Astrocyte (in vitro differentiated cells and primary cell): ENCODE results near the gene ATRNL1. TPM values are rescaled to one million over a fixed set of nuclear protein-coding genes. Genes with fewer than 3 reads are reported as not detected.

Source experiments
- DNase-seq: peaks from one replicate; pipeline ENCODE4 v3.0.0-alpha.2; 2010; ENCODE audit warnings: low read depth
- FAIRE-seq: peaks from 2 replicates; lab custom pipeline; 2011; peaks lifted over from hg19 to GRCh38; lab: Jason Lieb, UNC
- H2AFZ ChIP-seq: 2 replicates; pipeline ENCODE4 v1.6.0; 2012; ENCODE audit warnings: low read depth, low read length, inconsistent platforms
- H3K27ac ChIP-seq: 2 replicates; pipeline ENCODE4 v1.5.1; 2011; ENCODE audit warnings: low read depth, low read length, inconsistent platforms
- H3K27me3 ChIP-seq: 2 replicates; pipeline ENCODE4 v1.6.0; 2011; ENCODE audit warnings: low read length, inconsistent platforms; ENCODE audit not compliant: insufficient read depth
- H3K36me3 ChIP-seq: 2 replicates; pipeline ENCODE4 v1.5.1; 2011; ENCODE audit warnings: low read length, inconsistent platforms; ENCODE audit not compliant: insufficient read depth
- H3K4me1 ChIP-seq: 2 replicates; pipeline ENCODE4 v1.5.1; 2011; ENCODE audit warnings: low read length, inconsistent platforms; ENCODE audit not compliant: insufficient read depth
- H3K4me2 ChIP-seq: 2 replicates; pipeline ENCODE4 v1.6.0; 2012; ENCODE audit warnings: low read length, inconsistent platforms
- H3K4me3 ChIP-seq: 2 replicates; pipeline ENCODE4 v1.5.1; 2011; ENCODE audit warnings: low read depth, mild to moderate bottlenecking, low read length, inconsistent platforms; ENCODE audit not compliant: insufficient read depth
- H3K79me2 ChIP-seq: 2 replicates; pipeline ENCODE4 v1.6.0; 2012; ENCODE audit warnings: mild to moderate bottlenecking, low read length, inconsistent platforms; ENCODE audit not compliant: insufficient read depth
- H3K9ac ChIP-seq: 2 replicates; pipeline ENCODE4 v1.6.0; 2012; ENCODE audit warnings: mild to moderate bottlenecking, low read length, inconsistent platforms
- H3K9me3 ChIP-seq: 2 replicates; pipeline ENCODE4 v1.5.1; 2012; ENCODE audit warnings: low read depth, mild to moderate bottlenecking, low read length, inconsistent platforms; ENCODE audit not compliant: insufficient read depth
- H4K20me1 ChIP-seq: 2 replicates; pipeline ENCODE4 v1.6.0; 2012; ENCODE audit warnings: low read length, inconsistent platforms; ENCODE audit not compliant: insufficient read depth
- H3K27ac Mint-ChIP-seq: one replicate; pipeline ENCODE4 v1.8.0; 2021; ENCODE audit warnings: mild to moderate bottlenecking, mixed read lengths; ENCODE audit not compliant: unreplicated experiment
- H3K27me3 Mint-ChIP-seq: one replicate; pipeline ENCODE4 v1.8.0; 2021; ENCODE audit warnings: low read depth, mixed read lengths; ENCODE audit not compliant: unreplicated experiment
- H3K36me3 Mint-ChIP-seq: one replicate; pipeline ENCODE4 v1.8.0; 2021; ENCODE audit warnings: low read depth, mixed read lengths; ENCODE audit not compliant: unreplicated experiment
- H3K4me1 Mint-ChIP-seq: one replicate; pipeline ENCODE4 v1.8.0; 2021; ENCODE audit warnings: low read depth, mixed read lengths; ENCODE audit not compliant: unreplicated experiment
- H3K4me3 Mint-ChIP-seq: one replicate; pipeline ENCODE4 v1.8.0; 2021; ENCODE audit warnings: mild to moderate bottlenecking, moderate library complexity, mixed read lengths; ENCODE audit not compliant: unreplicated experiment
- H3K9me3 Mint-ChIP-seq: one replicate; pipeline ENCODE4 v1.8.0; 2021; ENCODE audit warnings: mild to moderate bottlenecking, mixed read lengths; ENCODE audit not compliant: unreplicated experiment
- CTCF ChIP-seq: IDR thresholded peaks from 2 replicates; pipeline ENCODE4 v1.5.1; 2011; ENCODE audit warnings: low read depth, mild to moderate bottlenecking, inconsistent platforms, low read length, moderate library complexity; ENCODE audit not compliant: insufficient read depth
- EZH2 ChIP-seq: IDR thresholded peaks from 2 replicates; pipeline ENCODE4 v1.6.1; 2012; ENCODE audit warnings: mild to moderate bottlenecking, low read length, inconsistent platforms; ENCODE audit not compliant: insufficient read depth
- total RNA-seq: library from RNA; stranded (reverse); gene quantifications from 2 replicates; pipeline ENCODE4 v1.2.1, GENCODE V29; 2021

The ATRNL1 gene
- total RNA-seq, 1 donor from 2014 or later, result 17.5 TPM

- Mint-ChIP-seq H3K27ac (no peak overlapping the region), H3K9me3 (no peaks in the 10 kb centered on the region), H3K27me3 (no peaks in the 10 kb centered on the region), H3K36me3 (no peaks in the 10 kb centered on the region), H3K4me3 (no peak overlapping the region), H3K4me1 (no peaks in the 10 kb centered on the region)
- Histone ChIP-seq H3K4me2 (no peak overlapping the region), H3K27ac (no peak overlapping the region), H3K36me3 (no peaks in the 10 kb centered on the region), H3K27me3 (no peaks in the 10 kb centered on the region), H3K4me3 (no peak overlapping the region), H3K9ac (no peak overlapping the region), H2AFZ (no peak overlapping the region), H3K9me3 (no peaks in the 10 kb centered on the region), H4K20me1 (no peaks in the 10 kb centered on the region), H3K79me2 (no peaks in the 10 kb centered on the region), H3K4me1 (no peaks in the 10 kb centered on the region)
- FAIRE-seq (no peak), DNase-seq (peak; percentile 2)
- TF ChIP-seq CTCF (no peak), EZH2 (no peak)
These were observed 612.9 kb downstream of the ATRNL1 start for GRCh38 chr10:115706026-115706425.

GRCh38 chr10:115706488-115707076 is 613.4 kb downstream of the ATRNL1 start:
- peak; percentile 50 for FAIRE-seq
- TF ChIP-seq CTCF, result peak; percentile 65
- TF ChIP-seq EZH2, result no peak
- no peaks in the 10 kb centered on the region for H3K9me3 ChIP-seq
- H3K79me2 ChIP-seq, result no peaks in the 10 kb centered on the region
- no peak overlapping the region for H3K4me3 ChIP-seq
- no peaks in the 10 kb centered on the region for H3K4me1 Mint-ChIP-seq
- H3K27ac ChIP-seq, result no peak overlapping the region
- no peak overlapping the region for H3K4me2 ChIP-seq
- no peak overlapping the region for H3K4me3 Mint-ChIP-seq
- no peaks in the 10 kb centered on the region for H3K9me3 Mint-ChIP-seq
- H3K27me3 ChIP-seq, result no peaks in the 10 kb centered on the region
- no peak overlapping the region for H3K9ac ChIP-seq
- no peaks in the 10 kb centered on the region for H3K36me3 Mint-ChIP-seq
- no peaks in the 10 kb centered on the region for H3K4me1 ChIP-seq
- no peak overlapping the region for H3K27ac Mint-ChIP-seq
- no peak overlapping the region for H2AFZ ChIP-seq
- no peaks in the 10 kb centered on the region for H3K36me3 ChIP-seq
- H4K20me1 ChIP-seq, result no peaks in the 10 kb centered on the region
- no peaks in the 10 kb centered on the region for H3K27me3 Mint-ChIP-seq
- DNase-seq, result peak; percentile 12

GRCh38 chr10:115710136-115710535 is 617.0 kb downstream of the ATRNL1 start:
- Histone ChIP-seq H3K4me1 (no peaks in the 10 kb centered on the region), H4K20me1 (no peaks in the 10 kb centered on the region), H3K9me3 (no peaks in the 10 kb centered on the region), H3K27ac (no peak overlapping the region), H3K36me3 (no peaks in the 10 kb centered on the region), H2AFZ (no peak overlapping the region), H3K4me3 (no peak overlapping the region), H3K79me2 (no peaks in the 10 kb centered on the region), H3K9ac (no peak overlapping the region), H3K4me2 (no peak overlapping the region), H3K27me3 (no peaks in the 10 kb centered on the region)
- TF ChIP-seq CTCF (no peak), EZH2 (no peak)
- Mint-ChIP-seq H3K4me1 (no peaks in the 10 kb centered on the region), H3K9me3 (no peaks in the 10 kb centered on the region), H3K27me3 (no peaks in the 10 kb centered on the region), H3K36me3 (no peaks in the 10 kb centered on the region), H3K4me3 (no peak overlapping the region), H3K27ac (no peak overlapping the region)
- FAIRE-seq (no peak), DNase-seq (no peak)
